Measurements from ENCODE around the gene MRS2. TPM values are rescaled to one million over a fixed set of nuclear protein-coding genes. Genes with fewer than 3 reads are reported as not detected.
"Not testable (repeated sequence)": the region's sequence is repeated elsewhere in the genome, so short reads cannot be mapped to it uniquely, and the experiment has no call there.

Gene MRS2
- total and polyA plus RNA-seq, 8 donors: 7.4 to 17.4 (median 12.6) TPM

GRCh38 chr6:24357336-24358218 lies 45.2 kb upstream of the MRS2 start, which contains the start of gene DCDC2:
DCDC2 (minus strand) TSS chr6:24358059; CDS start chr6:24357750, 309 bp downstream.
- Histone ChIP-seq H3K9me3 (no peaks in the 10 kb centered on the region), H3K36me3 (no peaks in the 10 kb centered on the region), H3K4me1 (peaks cover 0 to 4% (median 4%) of the 10 kb centered on the region in 3 donors), H3K4me3 (peak within 1 kb of the TSS; percentile 49 to 66 (median 56)), H3K27me3 (no peaks in the 10 kb centered on the region), H3K27ac (peak within 1 kb of the TSS; percentile 63 to 89 (median 84))
- DNase-seq (peak; percentile 90 to 96 (median 94)), ATAC-seq (peak; percentile 82 to 90 (median 85)), FAIRE-seq (no peak)
- 2 to 3% methylated on average over 54 to 61 of the region's 61 CpGs for WGBS, 2 donors
- intact Hi-C loops (cut with DNase I): no loop called here
- TF ChIP-seq, protein P1, sequence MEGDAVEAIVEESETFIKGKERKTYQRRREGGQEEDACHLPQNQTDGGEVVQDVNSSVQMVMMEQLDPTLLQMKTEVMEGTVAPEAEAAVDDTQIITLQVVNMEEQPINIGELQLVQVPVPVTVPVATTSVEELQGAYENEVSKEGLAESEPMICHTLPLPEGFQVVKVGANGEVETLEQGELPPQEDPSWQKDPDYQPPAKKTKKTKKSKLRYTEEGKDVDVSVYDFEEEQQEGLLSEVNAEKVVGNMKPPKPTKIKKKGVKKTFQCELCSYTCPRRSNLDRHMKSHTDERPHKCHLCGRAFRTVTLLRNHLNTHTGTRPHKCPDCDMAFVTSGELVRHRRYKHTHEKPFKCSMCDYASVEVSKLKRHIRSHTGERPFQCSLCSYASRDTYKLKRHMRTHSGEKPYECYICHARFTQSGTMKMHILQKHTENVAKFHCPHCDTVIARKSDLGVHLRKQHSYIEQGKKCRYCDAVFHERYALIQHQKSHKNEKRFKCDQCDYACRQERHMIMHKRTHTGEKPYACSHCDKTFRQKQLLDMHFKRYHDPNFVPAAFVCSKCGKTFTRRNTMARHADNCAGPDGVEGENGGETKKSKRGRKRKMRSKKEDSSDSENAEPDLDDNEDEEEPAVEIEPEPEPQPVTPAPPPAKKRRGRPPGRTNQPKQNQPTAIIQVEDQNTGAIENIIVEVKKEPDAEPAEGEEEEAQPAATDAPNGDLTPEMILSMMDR (IDR thresholded peaks at IDR 0.05): no peak

GRCh38 chr6:24358219-24358821 lies 44.4 kb upstream of the MRS2 start:
- H3K27ac ChIP-seq: peak overlapping the region; percentile 63 to 89 (median 84)
- DNase-seq (peak in 4 of 6 donors; percentile 18 to 42 (median 29)), ATAC-seq (peak in 1 of 4 donors; percentile 2), FAIRE-seq (no peak)
- H3K9me3 ChIP-seq: no peaks in the 10 kb centered on the region
- intact Hi-C loops (cut with DNase I): no loop called here
- H3K36me3 ChIP-seq: no peaks in the 10 kb centered on the region
- H3K4me1 ChIP-seq: peaks cover 0 to 4% (median 4%) of the 10 kb centered on the region in 3 donors
- 18 to 20% methylated on average over 12 of the region's 12 CpGs for WGBS, 2 donors
- H3K27me3 ChIP-seq: no peaks in the 10 kb centered on the region
- TF ChIP-seq, protein P1 (IDR thresholded peaks at IDR 0.05): no peak
- peak overlapping the region; percentile 2 to 57 (median 52) for H3K4me3 ChIP-seq

GRCh38 chr6:24359640-24360454 lies 42.9 kb upstream of the MRS2 start:
- no peaks in the 10 kb centered on the region for H3K27me3 ChIP-seq
- DNase-seq (peak; percentile 84 to 95 (median 92)), ATAC-seq (peak; percentile 75 to 83 (median 80)), FAIRE-seq (no peak)
- no peaks in the 10 kb centered on the region for H3K36me3 ChIP-seq
- intact Hi-C loops (cut with DNase I): no loop called here
- H3K4me1 ChIP-seq: peaks cover 0 to 4% (median 4%) of the 10 kb centered on the region in 3 donors
- H3K27ac ChIP-seq: peak overlapping the region; percentile 73 to 91 (median 82)
- TF ChIP-seq, protein P1 (IDR thresholded peaks at IDR 0.05): peak; percentile 59 to 80 (median 76)
- 3% methylated on average over 46 to 55 of the region's 55 CpGs for WGBS, 2 donors
- no peaks in the 10 kb centered on the region for H3K9me3 ChIP-seq
- H3K4me3 ChIP-seq: peak overlapping the region; percentile 29 to 47 (median 38)

DNA sequence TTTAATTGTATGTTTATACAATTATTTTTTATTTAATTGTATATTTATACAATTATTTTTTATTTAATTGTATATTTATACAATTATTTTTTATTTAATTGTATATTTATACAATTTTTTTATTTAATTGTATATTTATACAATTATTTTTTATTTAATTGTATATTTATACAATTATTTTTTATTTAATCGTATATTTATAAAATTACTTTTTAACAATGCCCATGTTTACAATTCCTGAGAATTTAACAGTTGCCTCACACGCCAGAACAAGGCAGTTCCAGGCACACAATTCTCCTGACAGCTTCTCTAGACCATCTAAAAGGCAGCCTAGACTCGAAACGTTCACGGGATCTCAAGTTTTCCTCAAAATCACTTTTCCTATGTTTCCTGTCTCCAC lies 40.4 kb upstream of the MRS2 start:
- H3K9me3 ChIP-seq; H3K4me3 ChIP-seq; H3K4me1 ChIP-seq; H3K36me3 ChIP-seq; DNase-seq; intact Hi-C loops (cut with DNase I); H3K27ac ChIP-seq; ATAC-seq; H3K27me3 ChIP-seq: not testable (repeated sequence)
- FAIRE-seq: peak; percentile 99
- 55 to 63% methylated on average over 5 of the region's 5 CpGs for WGBS, 2 donors

DNA sequence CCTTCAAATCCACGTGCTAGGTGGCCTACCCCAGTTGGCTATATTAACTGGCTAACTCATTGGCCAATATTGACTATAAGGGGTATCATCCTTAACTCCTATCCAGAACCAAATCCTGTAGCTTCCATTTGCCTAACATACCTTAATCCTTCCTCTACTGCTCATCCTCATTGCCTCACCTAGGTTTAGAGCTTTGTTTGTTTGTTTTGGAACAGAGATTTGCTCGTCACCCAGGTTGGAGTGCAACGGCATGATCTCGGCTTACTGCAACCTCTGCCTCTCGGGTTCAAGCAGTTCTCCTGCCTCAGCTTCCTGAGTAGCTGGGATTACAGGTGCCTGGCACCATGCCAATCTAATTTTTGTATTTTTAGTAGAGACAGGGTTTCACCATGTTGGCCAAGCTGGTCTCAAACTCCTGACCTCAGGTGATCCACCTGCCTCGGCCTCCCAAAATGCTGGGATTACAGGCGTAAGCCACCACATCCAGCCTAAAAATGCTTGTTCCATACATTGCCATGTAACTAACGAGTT lies 37.6 kb upstream of the MRS2 start:
- H3K4me3 ChIP-seq; H3K36me3 ChIP-seq; intact Hi-C loops (cut with DNase I); DNase-seq; H3K4me1 ChIP-seq; H3K9me3 ChIP-seq; ATAC-seq; H3K27me3 ChIP-seq; H3K27ac ChIP-seq; FAIRE-seq: not testable (repeated sequence)
- 74 to 75% methylated on average over 8 of the region's 8 CpGs for WGBS, 2 donors

Measured in pancreas (tissue), 10 donors.